GM23248 (cell line): ENCODE data around the gene VPS35.

Source experiments
- EZH2 ChIP-seq: fragments of 200-600 bp; sonication (generic); IDR thresholded peaks from 2 replicates; pipeline ENCODE4 v1.6.1; 2018; ENCODE audit warnings: antibody characterized with exemption, mild to moderate bottlenecking; ENCODE audit not compliant: insufficient read depth, poor library complexity, severe bottlenecking
- EZH2phosphoT487 ChIP-seq: fragments of 200-600 bp; sonication (generic); IDR thresholded peaks from 2 replicates; pipeline ENCODE4 v1.6.1; 2018; ENCODE audit warnings: antibody characterized with exemption, moderate library complexity, mild to moderate bottlenecking, low read depth; ENCODE audit not compliant: insufficient read depth

DNA sequence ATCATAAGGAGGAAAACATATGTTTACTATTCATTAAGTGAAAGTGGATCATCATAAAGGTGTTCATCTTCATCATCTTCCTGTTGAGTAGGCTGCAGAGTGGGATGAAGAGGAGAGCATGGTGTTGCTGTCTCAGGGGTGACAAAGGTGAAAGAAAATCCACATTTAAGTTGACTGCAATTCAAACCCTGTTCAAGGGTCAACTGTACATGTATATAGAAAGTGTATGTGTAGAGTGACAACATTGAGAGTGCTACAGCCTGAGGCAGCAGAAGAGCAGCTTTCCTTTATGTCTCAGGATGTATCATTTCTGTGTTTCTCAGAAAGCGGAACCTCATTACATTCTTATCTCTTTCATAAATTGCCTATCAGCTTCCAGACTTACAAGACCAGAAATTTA, 17.7 kb upstream of the VPS35 start:
- TF ChIP-seq EZH2: no peak
- no peak for TF ChIP-seq EZH2phosphoT487
